ENCODE measurements around the gene SCARF1. TPM values are rescaled to one million over a fixed set of nuclear protein-coding genes. Genes with fewer than 3 reads are reported as not detected.
A peak's percentile ranks its signal among the peaks of the same experiment; 100 is the strongest.

SCARF1 gene
- total RNA-seq, 1 experiment from 2014 or later: 0.16 TPM

DNA sequence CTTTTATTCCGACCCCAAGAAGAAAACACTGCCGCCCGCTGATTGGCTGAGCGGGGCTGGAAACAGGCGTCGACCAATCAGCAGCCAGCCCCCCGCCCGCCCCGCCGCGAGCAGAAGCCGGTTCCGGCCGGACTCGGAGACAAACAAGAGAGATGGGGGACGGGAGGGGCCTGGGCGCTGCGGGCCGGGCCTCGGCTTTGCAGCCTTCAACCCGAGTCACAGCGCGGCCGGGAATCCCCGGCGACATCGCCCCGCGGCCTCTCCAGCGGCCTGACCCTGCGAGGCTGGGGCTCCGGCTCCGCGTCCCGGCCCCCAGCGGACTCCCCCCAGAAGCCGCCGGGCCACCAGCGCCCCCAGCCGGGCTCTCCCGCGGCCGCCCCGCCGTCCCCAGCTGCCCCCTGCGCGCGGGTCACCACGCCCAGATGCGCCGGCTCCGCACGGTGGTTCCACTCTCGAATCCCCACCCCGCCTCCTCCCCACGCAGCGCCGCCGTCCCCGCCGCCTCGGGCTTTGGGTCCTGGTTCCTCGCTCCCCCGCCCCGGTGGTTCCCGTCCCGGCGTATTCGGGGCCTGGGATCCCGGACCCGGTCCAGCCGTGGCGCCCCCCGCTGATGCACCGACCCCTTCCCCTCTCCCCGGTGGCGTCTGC is 16.6 kb downstream of the SCARF1 start:
- Histone ChIP-seq H3K36me3 (no peaks in the 10 kb centered on the region), H3K27me3 (replicated peaks) (0 out of 2 replicates have a peak, but pooled peaks cover 3% of the 10 kb centered on the region), H3K27ac (peak overlapping the region; percentile 44), H3K4me1 (replicated peaks) (peaks cover 19% of the 10 kb centered on the region), H3K9me3 (replicated peaks) (no peaks in the 10 kb centered on the region), H3K4me3 (peak overlapping the region; percentile 78)
- DNase-seq (ENCODE audit: low read depth in 1 of 2, low spot score in 2 of 2): peak; percentile 91 to 94

DNA sequence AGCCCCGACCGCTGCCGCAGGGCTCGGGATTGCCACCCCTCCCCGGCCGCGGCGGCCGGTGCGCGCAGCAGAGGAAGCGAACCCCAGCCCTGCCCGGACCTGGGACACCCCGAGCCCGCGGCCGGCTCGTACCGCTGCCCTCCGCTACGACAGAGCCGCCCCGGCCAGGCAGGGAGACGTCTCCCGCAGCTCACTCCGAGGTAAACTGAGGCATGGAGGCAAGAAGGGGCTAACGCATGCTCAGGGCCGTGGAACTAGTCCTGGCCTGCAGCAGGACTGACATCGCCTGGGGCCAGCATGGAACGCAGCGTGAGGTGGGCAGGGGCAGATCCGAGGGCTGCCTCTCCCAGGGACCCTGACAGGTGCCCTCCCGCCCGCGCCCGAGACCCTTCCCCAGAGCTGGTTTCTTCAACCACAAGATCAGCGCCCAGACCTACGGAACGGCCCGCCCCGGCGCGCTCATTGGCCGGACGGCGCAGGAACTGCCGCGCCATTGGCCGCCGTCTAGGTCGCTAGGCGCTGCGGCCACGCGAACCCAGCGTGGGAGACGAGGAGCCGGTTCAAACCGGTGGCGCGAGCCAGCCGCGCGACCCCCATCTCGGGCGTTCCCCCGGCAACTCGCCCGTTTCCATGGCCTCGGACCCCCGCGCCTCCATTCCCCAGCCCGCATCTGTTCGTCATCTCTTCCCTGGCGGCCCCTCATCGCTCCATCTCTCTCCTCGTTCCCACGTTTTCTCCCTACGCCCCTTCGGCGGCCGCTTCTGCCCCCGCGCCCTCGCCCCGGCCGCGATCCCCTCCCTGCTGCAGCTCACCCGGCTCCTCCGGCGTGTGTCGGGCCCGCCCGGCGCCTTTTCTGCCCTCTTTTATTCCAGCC is 17.3 kb downstream of the SCARF1 start, which contains the start of gene SLC43A2:
Gene SLC43A2, minus strand, starts transcription at position 853 of the 874 bp plus-strand sequence. CDS start 960 bp downstream, outside the sequence.
- Histone ChIP-seq H3K36me3 (no peaks in the 10 kb centered on the region), H3K4me1 (replicated peaks) (peaks cover 19% of the 10 kb centered on the region), H3K9me3 (replicated peaks) (no peaks in the 10 kb centered on the region), H3K27me3 (replicated peaks) (0 out of 2 replicates have a peak, but pooled peaks cover 3% of the 10 kb centered on the region), H3K4me3 (peak within 1 kb of the TSS; percentile 78), H3K27ac (peak within 1 kb of the TSS; percentile 44)
- peak; percentile 64 to 68 for DNase-seq (ENCODE audit: low read depth in 1 of 2, low spot score in 2 of 2)

DNA sequence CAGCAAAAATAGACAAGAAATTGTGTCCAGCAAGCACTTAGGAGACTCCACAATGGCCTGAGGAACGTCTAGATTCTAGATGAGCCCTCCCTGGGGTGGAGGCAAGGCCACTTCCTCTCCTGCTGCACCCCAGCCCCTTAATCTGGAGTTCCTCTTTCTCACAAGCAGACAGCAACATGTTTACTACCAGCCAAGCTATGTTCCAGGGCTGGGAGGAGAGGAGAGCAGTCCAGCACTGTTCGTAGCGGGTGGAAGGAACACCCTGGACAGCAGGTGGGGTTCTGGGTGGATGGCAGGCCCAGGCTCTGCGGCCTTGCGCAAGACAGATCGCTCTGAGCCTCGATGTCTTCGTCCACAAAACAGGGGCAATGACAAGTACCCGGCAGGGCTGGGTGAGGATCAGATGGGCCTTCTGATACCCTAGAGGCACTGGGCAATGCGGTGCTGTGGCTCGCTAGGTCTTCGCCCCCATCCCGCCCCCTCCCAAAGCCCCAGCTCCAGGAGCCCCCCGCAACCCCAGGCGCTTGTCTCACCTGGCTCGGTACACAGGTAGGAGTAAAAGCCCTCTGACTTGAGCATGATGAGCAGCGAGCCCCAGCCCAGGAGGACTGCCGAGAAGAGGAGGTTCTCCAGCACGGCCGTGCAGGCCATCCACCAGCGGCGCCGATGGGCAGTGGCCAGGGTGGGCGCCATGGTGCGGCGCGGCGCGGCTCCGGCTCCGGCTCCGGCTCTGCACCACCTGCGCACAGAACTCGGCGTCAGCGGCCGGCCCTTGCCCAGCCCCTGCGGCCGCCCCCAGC is 18.1 kb downstream of the SCARF1 start:
- Histone ChIP-seq H3K4me1 (replicated peaks) (peaks cover 19% of the 10 kb centered on the region), H3K4me3 (peak overlapping the region; percentile 78), H3K27me3 (replicated peaks) (0 out of 2 replicates have a peak, but pooled peaks cover 3% of the 10 kb centered on the region), H3K36me3 (no peaks in the 10 kb centered on the region), H3K27ac (no peak overlapping the region), H3K9me3 (replicated peaks) (no peaks in the 10 kb centered on the region)
- no peak for DNase-seq (ENCODE audit: low read depth in 1 of 2, low spot score in 2 of 2)

DNA sequence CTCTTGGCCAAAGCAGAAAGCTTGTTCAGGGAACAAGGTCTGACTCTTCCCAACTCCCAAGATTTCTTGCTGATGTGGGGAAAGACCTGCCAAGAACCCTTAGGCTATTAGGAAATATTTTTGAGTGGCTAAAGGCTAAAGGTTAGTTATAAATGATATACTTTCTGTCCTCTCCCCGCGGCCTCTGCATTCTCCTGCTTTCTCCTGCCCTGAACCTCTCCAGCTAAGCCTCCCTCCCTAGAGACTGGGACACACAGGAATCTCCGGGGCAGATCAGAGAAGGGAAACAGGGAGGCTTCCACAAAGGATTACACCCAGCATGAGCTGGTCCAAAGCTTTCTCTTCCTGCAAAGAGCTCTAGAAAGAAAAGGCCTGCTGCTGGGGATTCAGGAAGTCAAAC is 19.2 kb downstream of the SCARF1 start:
- H3K4me3 ChIP-seq: no peak overlapping the region
- H3K4me1 ChIP-seq (replicated peaks): peaks cover 19% of the 10 kb centered on the region
- H3K27ac ChIP-seq: no peak overlapping the region
- DNase-seq (ENCODE audit: low read depth in 1 of 2, low spot score in 2 of 2): no peak
- H3K9me3 ChIP-seq (replicated peaks): no peaks in the 10 kb centered on the region
- H3K36me3 ChIP-seq: no peaks in the 10 kb centered on the region
- no peaks in the 10 kb centered on the region for H3K27me3 ChIP-seq (replicated peaks)

GRCh38 chr17:1625581-1625980 is 20.0 kb downstream of the SCARF1 start:
- no peak overlapping the region for H3K27ac ChIP-seq
- DNase-seq (ENCODE audit: low read depth in 1 of 2, low spot score in 2 of 2): no peak
- H3K4me1 ChIP-seq (replicated peaks): peaks cover 19% of the 10 kb centered on the region
- H3K27me3 ChIP-seq (replicated peaks): no peaks in the 10 kb centered on the region
- H3K4me3 ChIP-seq: no peak overlapping the region
- H3K9me3 ChIP-seq (replicated peaks): no peaks in the 10 kb centered on the region
- no peaks in the 10 kb centered on the region for H3K36me3 ChIP-seq

DNA sequence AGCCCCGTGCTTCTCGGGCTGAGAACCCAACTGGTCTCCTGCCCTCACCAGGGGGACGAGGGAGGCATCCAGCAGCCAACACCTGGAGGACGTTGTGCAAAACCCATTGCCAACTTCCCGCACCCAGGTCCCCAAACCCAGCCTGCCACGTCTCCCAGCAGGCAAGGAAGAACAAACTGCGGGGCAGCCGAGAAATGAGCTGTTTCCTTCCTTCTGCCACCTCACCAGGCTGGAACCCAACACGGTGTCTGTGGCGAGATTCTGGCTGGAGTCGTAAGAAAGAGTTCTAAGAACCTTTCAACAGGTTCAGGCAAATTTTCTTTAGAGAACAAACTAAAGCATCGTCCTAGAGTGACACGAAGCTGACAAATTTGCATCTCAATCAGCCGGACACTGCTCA is 20.5 kb downstream of the SCARF1 start:
- Histone ChIP-seq H3K4me3 (no peak overlapping the region), H3K27me3 (replicated peaks) (no peaks in the 10 kb centered on the region), H3K9me3 (replicated peaks) (no peaks in the 10 kb centered on the region), H3K27ac (no peak overlapping the region), H3K4me1 (replicated peaks) (peaks cover 19% of the 10 kb centered on the region), H3K36me3 (no peaks in the 10 kb centered on the region)
- DNase-seq (ENCODE audit: low read depth in 1 of 2, low spot score in 2 of 2): no peak

DNA sequence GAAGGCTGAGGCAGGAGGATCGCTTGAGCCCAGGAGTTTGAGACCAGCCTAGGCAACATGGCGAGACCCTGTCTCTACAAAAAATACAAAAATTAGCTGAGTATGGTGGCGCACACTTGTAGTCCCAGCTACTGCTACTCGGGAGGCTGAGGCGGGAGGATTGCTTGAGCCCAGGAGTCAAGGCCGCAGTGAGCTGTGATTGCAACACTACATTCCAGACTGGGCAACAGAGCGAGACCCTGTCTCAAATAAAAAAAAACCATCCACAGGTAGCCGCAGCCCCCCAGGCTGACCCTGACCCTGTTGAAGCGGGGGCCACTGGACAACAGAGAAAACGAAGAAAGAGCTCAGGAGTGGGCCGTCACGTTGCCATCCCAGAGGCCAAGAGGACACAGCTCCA is 20.9 kb downstream of the SCARF1 start:
- H3K9me3 ChIP-seq (replicated peaks): no peaks in the 10 kb centered on the region
- H3K36me3 ChIP-seq: no peaks in the 10 kb centered on the region
- peaks cover 16% of the 10 kb centered on the region for H3K4me1 ChIP-seq (replicated peaks)
- no peak overlapping the region for H3K27ac ChIP-seq
- no peaks in the 10 kb centered on the region for H3K27me3 ChIP-seq (replicated peaks)
- no peak for DNase-seq (ENCODE audit: low read depth in 1 of 2, low spot score in 2 of 2)
- H3K4me3 ChIP-seq: no peak overlapping the region

DNA sequence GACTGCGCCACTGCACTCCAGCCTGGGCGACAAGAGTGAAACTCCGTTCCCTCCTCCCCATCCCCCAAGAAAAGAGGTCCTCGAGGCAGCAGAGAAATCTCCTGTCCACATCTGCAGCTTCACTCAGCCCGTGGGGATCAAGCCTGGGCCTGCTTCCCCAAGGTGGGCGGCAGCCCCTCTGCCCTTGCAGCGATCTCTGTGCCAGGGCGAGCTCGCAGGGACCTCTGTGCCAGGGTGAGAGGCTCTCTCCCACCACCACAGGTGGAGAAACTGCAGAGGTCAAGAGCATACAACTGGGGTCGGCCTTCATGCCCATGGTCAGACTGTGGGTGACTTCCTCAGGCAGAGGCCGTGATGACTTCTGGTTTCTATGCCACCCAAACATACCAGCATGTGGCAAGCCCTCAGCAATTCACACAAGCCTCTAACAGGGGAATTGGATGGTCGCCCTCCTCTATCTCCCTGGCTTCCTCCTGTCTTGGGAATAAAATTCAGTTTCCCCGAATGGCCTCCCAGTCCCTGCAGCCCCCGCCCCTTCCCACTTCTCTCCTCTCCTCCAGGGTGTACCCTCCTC is 22.4 kb downstream of the SCARF1 start:
- no peak for DNase-seq (ENCODE audit: low read depth in 1 of 2, low spot score in 2 of 2)
- Histone ChIP-seq H3K4me3 (no peak overlapping the region), H3K27ac (no peak overlapping the region), H3K4me1 (replicated peaks) (peaks cover 6% of the 10 kb centered on the region), H3K9me3 (replicated peaks) (no peaks in the 10 kb centered on the region), H3K36me3 (no peaks in the 10 kb centered on the region), H3K27me3 (replicated peaks) (no peaks in the 10 kb centered on the region)

- H3K9me3 ChIP-seq (replicated peaks): no peaks in the 10 kb centered on the region
- no peak for DNase-seq (ENCODE audit: low read depth in 1 of 2, low spot score in 2 of 2)
- H3K27ac ChIP-seq: no peak overlapping the region
- no peaks in the 10 kb centered on the region for H3K27me3 ChIP-seq (replicated peaks)
- peaks cover 8% of the 10 kb centered on the region for H3K4me1 ChIP-seq (replicated peaks)
- H3K4me3 ChIP-seq: no peak overlapping the region
- no peaks in the 10 kb centered on the region for H3K36me3 ChIP-seq
These were observed 24.1 kb downstream of the SCARF1 start for GRCh38 chr17:1621273-1621954.

DNA sequence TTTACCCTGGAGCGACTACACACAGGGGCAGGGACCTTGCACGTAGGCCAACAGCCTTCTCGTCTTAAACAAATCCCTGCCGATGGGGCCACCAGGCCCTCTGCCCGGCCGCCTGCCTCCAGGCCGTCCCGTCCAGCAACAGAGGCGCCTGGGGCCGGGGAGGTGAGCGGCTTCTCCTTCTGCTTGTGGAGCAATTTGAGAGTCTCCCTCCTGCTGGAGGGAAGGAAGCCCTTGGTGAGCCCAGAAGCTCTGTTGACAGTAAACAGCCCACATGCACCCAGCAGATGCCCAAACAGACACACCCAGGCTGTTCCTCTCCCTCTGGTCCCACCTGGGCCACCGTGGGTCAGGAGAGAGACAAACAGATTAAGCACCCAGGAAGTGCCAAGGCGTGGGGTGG is 25.0 kb downstream of the SCARF1 start:
- Histone ChIP-seq H3K27me3 (replicated peaks) (no peaks in the 10 kb centered on the region), H3K36me3 (no peaks in the 10 kb centered on the region), H3K4me1 (replicated peaks) (peaks cover 8% of the 10 kb centered on the region), H3K9me3 (replicated peaks) (no peaks in the 10 kb centered on the region), H3K27ac (no peak overlapping the region), H3K4me3 (no peak overlapping the region)
- DNase-seq (ENCODE audit: low read depth in 1 of 2, low spot score in 2 of 2): no peak

DNA sequence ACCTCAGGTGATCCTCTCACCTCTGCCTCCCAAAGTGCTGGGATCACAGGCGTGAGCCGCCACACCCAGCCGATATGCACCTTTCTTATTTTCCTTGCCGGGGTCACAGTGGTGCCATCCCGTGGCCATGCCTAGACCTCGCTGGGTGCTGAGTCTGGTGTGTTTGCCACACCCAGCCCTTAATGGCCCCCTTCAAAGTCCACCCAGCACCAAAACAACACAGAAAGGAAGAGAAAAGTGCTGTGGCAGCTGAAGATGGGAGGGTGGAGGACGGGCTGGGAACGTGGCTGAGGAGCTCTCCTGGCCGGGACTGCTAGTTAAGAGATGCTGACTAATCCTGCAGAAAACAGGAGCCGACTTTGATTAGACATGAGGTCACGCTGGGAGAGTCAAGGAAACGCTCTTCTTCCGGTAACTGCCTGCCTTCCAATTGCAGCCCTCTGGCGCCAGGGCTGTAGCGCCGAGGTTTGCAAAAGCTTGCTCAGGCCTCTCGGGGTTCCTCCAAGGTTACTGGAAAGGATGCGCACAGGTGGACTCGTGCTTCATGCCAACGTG is 27.8 kb downstream of the SCARF1 start:
- Histone ChIP-seq H3K4me3 (no peak overlapping the region), H3K27me3 (replicated peaks) (no peaks in the 10 kb centered on the region), H3K9me3 (replicated peaks) (no peaks in the 10 kb centered on the region), H3K36me3 (no peaks in the 10 kb centered on the region), H3K27ac (no peak overlapping the region), H3K4me1 (replicated peaks) (peaks cover 8% of the 10 kb centered on the region)
- peak in 1 of 2 experiments; percentile 31 for DNase-seq (ENCODE audit: low read depth in 1 of 2, low spot score in 2 of 2)

GRCh38 chr17:1616101-1616500 is 29.4 kb downstream of the SCARF1 start:
- Histone ChIP-seq H3K27ac (no peak overlapping the region), H3K4me3 (no peak overlapping the region), H3K27me3 (replicated peaks) (no peaks in the 10 kb centered on the region), H3K9me3 (replicated peaks) (no peaks in the 10 kb centered on the region), H3K36me3 (no peaks in the 10 kb centered on the region), H3K4me1 (replicated peaks) (peaks cover 8% of the 10 kb centered on the region)
- no peak for DNase-seq (ENCODE audit: low read depth in 1 of 2, low spot score in 2 of 2)

- Histone ChIP-seq H3K9me3 (replicated peaks) (no peaks in the 10 kb centered on the region), H3K4me1 (replicated peaks) (peaks cover under 1% of the 10 kb centered on the region), H3K36me3 (no peaks in the 10 kb centered on the region), H3K27me3 (replicated peaks) (no peaks in the 10 kb centered on the region), H3K27ac (no peak overlapping the region), H3K4me3 (no peak overlapping the region)
- no peak for DNase-seq (ENCODE audit: low read depth in 1 of 2, low spot score in 2 of 2)
These were observed 33.1 kb downstream of the SCARF1 start for GRCh38 chr17:1612400-1612799.
